IPS DF 6.9 (cell line): Measurements from ENCODE around the gene TIAL1.
"Not testable (repeated sequence)": the region's sequence is repeated elsewhere in the genome, so short reads cannot be mapped to it uniquely, and the experiment has no call there.

Experiments used
- DNase-seq: peaks from one replicate; pipeline ENCODE4 v3.0.0-alpha.2; 2013; ENCODE audit warnings: low read depth, low spot score
- H3K27ac ChIP-seq: one replicate; pipeline ENCODE4 v1.5.1; 2013; ENCODE audit warnings: low read length, control low read depth
- H3K27me3 ChIP-seq: 2 replicates; pipeline ENCODE4 v1.6.1; 2013; ENCODE audit warnings: mild to moderate bottlenecking, low read length; ENCODE audit not compliant: control insufficient read depth, insufficient read depth
- H3K36me3 ChIP-seq: 2 replicates; pipeline ENCODE4 v1.6.1; 2013; ENCODE audit warnings: low read length; ENCODE audit not compliant: control insufficient read depth, insufficient read depth
- H3K4me1 ChIP-seq: 2 replicates; pipeline ENCODE4 v1.6.1; 2013; ENCODE audit warnings: low read length; ENCODE audit not compliant: control insufficient read depth, insufficient read depth
- H3K4me3 ChIP-seq: 2 replicates; pipeline ENCODE4 v1.5.1; 2013; ENCODE audit warnings: mild to moderate bottlenecking, low read length
- H3K9me3 ChIP-seq: 2 replicates; pipeline ENCODE4 v1.6.1; 2013; ENCODE audit warnings: low read length, inconsistent platforms; ENCODE audit not compliant: control insufficient read depth, insufficient read depth
- WGBS: extraction: QIAGEN DNeasy Blood & Tissue Kit; methylation state at CpG from one replicate; pipeline ENCODE4 v1.1.7; 2013; ENCODE audit warnings: mixed read lengths, missing lambda C conversion rate; ENCODE audit not compliant: insufficient read length, insufficient coverage; 5-methylcytosine and 5-hydroxymethylcytosine counted together

The TIAL1 gene

GRCh38 chr10:119633538-119634218, 36.9 kb upstream of the TIAL1 start:
- H3K27me3 ChIP-seq: no peaks in the 10 kb centered on the region
- no peak overlapping the region for H3K27ac ChIP-seq
- no peaks in the 10 kb centered on the region for H3K36me3 ChIP-seq
- H3K9me3 ChIP-seq: no peaks in the 10 kb centered on the region
- DNase-seq: no peak
- no peak overlapping the region for H3K4me3 ChIP-seq
- no peaks in the 10 kb centered on the region for H3K4me1 ChIP-seq
- no CpG with 5 or more reads among the region's 3 CpGs for WGBS

GRCh38 chr10:119630300-119630699, 33.5 kb upstream of the TIAL1 start:
- DNase-seq: no peak
- H3K27ac ChIP-seq: no peak overlapping the region
- no peaks in the 10 kb centered on the region for H3K27me3 ChIP-seq
- no CpG with 5 or more reads among the region's 5 CpGs for WGBS
- H3K36me3 ChIP-seq: no peaks in the 10 kb centered on the region
- no peak overlapping the region for H3K4me3 ChIP-seq
- no peaks in the 10 kb centered on the region for H3K4me1 ChIP-seq
- H3K9me3 ChIP-seq: no peaks in the 10 kb centered on the region

GRCh38 chr10:119625570-119626280, 29.0 kb upstream of the TIAL1 start:
- H3K27me3 ChIP-seq: no peaks in the 10 kb centered on the region
- H3K4me1 ChIP-seq: no peaks in the 10 kb centered on the region
- WGBS: no CpG with 5 or more reads among the region's 6 CpGs
- no peak overlapping the region for H3K4me3 ChIP-seq
- no peaks in the 10 kb centered on the region for H3K9me3 ChIP-seq
- DNase-seq: no peak
- H3K27ac ChIP-seq: no peak overlapping the region
- H3K36me3 ChIP-seq: no peaks in the 10 kb centered on the region

- WGBS: no CpG with 5 or more reads among the region's 3 CpGs
- no peaks in the 10 kb centered on the region for H3K27me3 ChIP-seq
- H3K4me1 ChIP-seq: no peaks in the 10 kb centered on the region
- H3K27ac ChIP-seq: no peak overlapping the region
- no peaks in the 10 kb centered on the region for H3K36me3 ChIP-seq
- no peak for DNase-seq
- H3K4me3 ChIP-seq: no peak overlapping the region
- H3K9me3 ChIP-seq: no peaks in the 10 kb centered on the region
Measured at GRCh38 chr10:119621078-119621384, 24.3 kb upstream of the TIAL1 start.

- Histone ChIP-seq H3K36me3 (no peaks in the 10 kb centered on the region), H3K4me3 (no peak overlapping the region), H3K27ac (no peak overlapping the region), H3K4me1 (no peaks in the 10 kb centered on the region), H3K9me3 (no peaks in the 10 kb centered on the region), H3K27me3 (no peaks in the 10 kb centered on the region)
- DNase-seq: no peak
- no CpG with 5 or more reads among the region's 10 CpGs for WGBS
Measured at GRCh38 chr10:119620241-119621077, 23.7 kb upstream of the TIAL1 start.

- WGBS: no CpG with 5 or more reads among the region's 8 CpGs
- not testable (repeated sequence) for H3K36me3 ChIP-seq, H3K27ac ChIP-seq, H3K4me1 ChIP-seq, H3K9me3 ChIP-seq, DNase-seq, H3K4me3 ChIP-seq, H3K27me3 ChIP-seq
Measured at GRCh38 chr10:119619811-119620210, 23.0 kb upstream of the TIAL1 start.

- Histone ChIP-seq H3K27ac (no peak overlapping the region), H3K4me1 (no peaks in the 10 kb centered on the region), H3K36me3 (no peaks in the 10 kb centered on the region), H3K4me3 (no peak overlapping the region), H3K27me3 (no peaks in the 10 kb centered on the region), H3K9me3 (no peaks in the 10 kb centered on the region)
- WGBS: no CpG with 5 or more reads among the region's 2 CpGs
- DNase-seq: no peak
Measured at GRCh38 chr10:119619215-119619614, 22.5 kb upstream of the TIAL1 start.

GRCh38 chr10:119616882-119617570, 20.3 kb upstream of the TIAL1 start:
- Histone ChIP-seq H3K36me3 (no peaks in the 10 kb centered on the region), H3K4me1 (no peaks in the 10 kb centered on the region), H3K27me3 (no peaks in the 10 kb centered on the region), H3K9me3 (no peaks in the 10 kb centered on the region), H3K4me3 (no peak overlapping the region), H3K27ac (no peak overlapping the region)
- DNase-seq: no peak
- no CpG with 5 or more reads among the region's 13 CpGs for WGBS

- WGBS: no CpG with 5 or more reads among the region's 5 CpGs
- H3K27me3 ChIP-seq: no peaks in the 10 kb centered on the region
- no peaks in the 10 kb centered on the region for H3K36me3 ChIP-seq
- H3K4me3 ChIP-seq: no peak overlapping the region
- H3K4me1 ChIP-seq: no peaks in the 10 kb centered on the region
- no peaks in the 10 kb centered on the region for H3K9me3 ChIP-seq
- no peak for DNase-seq
- H3K27ac ChIP-seq: no peak overlapping the region
Measured at GRCh38 chr10:119614686-119615085, 17.9 kb upstream of the TIAL1 start.

GRCh38 chr10:119613741-119614140, 17.0 kb upstream of the TIAL1 start:
- DNase-seq: no peak
- Histone ChIP-seq H3K4me3 (no peak overlapping the region), H3K9me3 (no peaks in the 10 kb centered on the region), H3K27ac (no peak overlapping the region), H3K27me3 (no peaks in the 10 kb centered on the region), H3K36me3 (no peaks in the 10 kb centered on the region), H3K4me1 (no peaks in the 10 kb centered on the region)
- no CpG with 5 or more reads among the region's 6 CpGs for WGBS
